ENCODE measurements around the gene PRRX2. TPM values are rescaled to one million over a fixed set of nuclear protein-coding genes. Genes with fewer than 3 reads are reported as not detected.
"Not testable (repeated sequence)": the region's sequence is repeated elsewhere in the genome, so short reads cannot be mapped to it uniquely, and the experiment has no call there.

The PRRX2 gene
- total RNA-seq, 1 experiment from 2014 or later = 10.7 TPM

DNA sequence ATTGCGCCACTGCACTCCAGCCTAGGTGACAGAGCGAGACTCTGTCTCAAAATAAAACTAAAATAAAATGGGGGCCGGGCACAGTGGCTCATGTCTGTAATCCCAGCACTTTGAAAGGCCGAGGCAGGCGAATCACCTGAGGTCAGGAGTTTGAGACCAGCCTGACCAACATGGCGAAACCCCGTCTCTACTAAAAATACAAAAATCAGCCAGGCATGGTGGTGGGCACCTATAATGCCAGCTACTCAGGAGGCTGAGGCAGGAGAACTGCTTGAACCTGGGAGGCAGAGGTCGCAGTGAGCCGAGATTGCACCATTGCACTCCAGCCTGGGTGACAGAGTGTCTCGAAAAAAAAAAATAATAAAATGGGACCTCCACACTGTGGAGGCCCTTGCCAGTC, 29.1 kb upstream of the PRRX2 start:
- CTCF ChIA-PET = interaction anchor here (1.1 to 2.0 kb wide), 2 partner anchors 12 to 493 kb away, joined by 3 to 10 read pairs; no protein-coding TSS in a partner anchor
- DNase-seq (ENCODE audit: low spot score); H3K27ac Mint-ChIP-seq; POLR2A ChIA-PET; ATAC-seq; H3K9me3 Mint-ChIP-seq; H3K27me3 Mint-ChIP-seq (ENCODE audit: low read depth); H3K4me3 Mint-ChIP-seq: not testable (repeated sequence)
- H3K4me1 Mint-ChIP-seq = peaks cover 11% of the 10 kb centered on the region
- H3K36me3 Mint-ChIP-seq = peaks cover 31% of the 10 kb centered on the region

DNA sequence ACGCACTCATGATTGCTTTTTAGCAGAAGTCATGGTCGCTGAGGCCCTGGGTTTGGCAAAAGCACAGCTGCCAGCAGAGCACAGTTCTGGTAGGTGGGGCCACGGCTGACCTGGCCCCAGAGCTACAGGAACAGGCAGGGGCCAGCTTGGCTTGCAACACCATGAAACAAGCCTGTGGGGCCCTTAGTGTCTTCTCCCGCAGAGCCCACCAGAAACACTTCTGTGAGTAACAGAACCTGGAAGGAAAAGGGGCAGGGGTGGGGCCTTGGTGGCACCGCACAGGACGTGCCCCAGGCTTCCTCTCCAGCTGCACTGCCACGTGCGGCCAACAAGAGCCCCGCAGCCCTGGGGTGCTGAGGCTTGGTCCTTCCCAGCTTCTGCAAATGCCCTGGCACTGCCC, 28.3 kb upstream of the PRRX2 start:
- Mint-ChIP-seq H3K27me3 (ENCODE audit: low read depth) (no peaks in the 10 kb centered on the region), H3K4me3 (no peak overlapping the region)
- POLR2A ChIA-PET = no interaction called here

DNA sequence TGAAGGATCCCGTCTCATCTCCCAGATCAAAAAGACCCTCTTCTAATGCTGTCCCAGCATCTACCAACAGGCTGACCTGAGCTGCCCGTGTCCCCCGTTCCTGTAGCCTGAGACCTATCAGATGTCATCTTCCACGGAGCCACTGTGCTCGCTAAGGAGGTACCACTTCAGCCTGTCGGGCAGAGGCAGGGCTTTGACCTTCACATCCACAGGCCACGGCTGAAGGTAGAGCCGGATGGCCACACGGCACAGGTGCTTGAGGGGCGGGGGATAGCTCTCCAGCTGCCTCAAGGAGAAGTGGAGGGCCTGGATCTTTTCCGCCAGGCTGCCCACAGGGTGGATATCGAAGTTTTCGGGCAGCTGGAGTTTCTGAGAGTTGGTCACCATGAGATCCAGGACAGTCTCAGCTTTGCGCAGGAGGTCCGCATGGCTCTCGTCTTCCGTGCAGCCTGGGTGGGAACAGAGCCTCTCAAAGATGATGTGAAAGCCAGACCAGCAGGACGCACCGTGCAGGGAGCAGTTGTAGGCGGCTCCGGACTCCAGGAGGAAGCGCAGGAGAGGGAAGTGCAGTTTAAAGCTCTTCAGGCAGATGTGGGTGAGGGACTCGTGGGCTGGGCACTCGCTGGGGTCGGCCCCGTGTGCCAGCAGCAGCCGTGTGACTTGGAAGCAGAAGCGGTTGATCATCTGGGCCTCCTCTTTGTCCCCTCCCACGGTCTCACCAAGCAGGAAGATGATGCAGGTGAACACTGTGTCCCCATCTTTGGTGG, 27.6 kb upstream of the PRRX2 start:
- ATAC-seq = no peak
- H3K27me3 Mint-ChIP-seq (ENCODE audit: low read depth) = no peaks in the 10 kb centered on the region; the same call in 1 of the 2 replicates
- peaks cover 24% of the 10 kb centered on the region for H3K36me3 Mint-ChIP-seq
- ChIA-PET POLR2A (no interaction called here), CTCF (interaction anchor here (0.5 to 2.0 kb wide), 6 partner anchors 12 to 236 kb away, joined by 3 to 10 read pairs (median 3); partner anchors contain the start of genes NTMT1 and TOR1B)
- TF ChIP-seq, protein P1, sequence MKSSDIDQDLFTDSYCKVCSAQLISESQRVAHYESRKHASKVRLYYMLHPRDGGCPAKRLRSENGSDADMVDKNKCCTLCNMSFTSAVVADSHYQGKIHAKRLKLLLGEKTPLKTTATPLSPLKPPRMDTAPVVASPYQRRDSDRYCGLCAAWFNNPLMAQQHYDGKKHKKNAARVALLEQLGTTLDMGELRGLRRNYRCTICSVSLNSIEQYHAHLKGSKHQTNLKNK (CRISPR knock-in tag; IDR thresholded peaks at IDR 0.05) = 0 out of 2 replicates have a peak, but pooled peaks have one; percentile 19
- 0 out of 2 replicates have a peak, but pooled peaks have one; percentile 2 for TF ChIP-seq FOXP1 (CRISPR knock-in tag; IDR thresholded peaks at IDR 0.05; ENCODE audit: borderline replicate concordance)
- TF ChIP-seq, protein P2, sequence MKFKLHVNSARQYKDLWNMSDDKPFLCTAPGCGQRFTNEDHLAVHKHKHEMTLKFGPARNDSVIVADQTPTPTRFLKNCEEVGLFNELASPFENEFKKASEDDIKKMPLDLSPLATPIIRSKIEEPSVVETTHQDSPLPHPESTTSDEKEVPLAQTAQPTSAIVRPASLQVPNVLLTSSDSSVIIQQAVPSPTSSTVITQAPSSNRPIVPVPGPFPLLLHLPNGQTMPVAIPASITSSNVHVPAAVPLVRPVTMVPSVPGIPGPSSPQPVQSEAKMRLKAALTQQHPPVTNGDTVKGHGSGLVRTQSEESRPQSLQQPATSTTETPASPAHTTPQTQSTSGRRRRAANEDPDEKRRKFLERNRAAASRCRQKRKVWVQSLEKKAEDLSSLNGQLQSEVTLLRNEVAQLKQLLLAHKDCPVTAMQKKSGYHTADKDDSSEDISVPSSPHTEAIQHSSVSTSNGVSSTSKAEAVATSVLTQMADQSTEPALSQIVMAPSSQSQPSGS (CRISPR knock-in tag; IDR thresholded peaks at IDR 0.05; ENCODE audit: borderline replicate concordance, low read depth) = no peak
- H3K9me3 Mint-ChIP-seq = no peaks in the 10 kb centered on the region
- H3K27ac Mint-ChIP-seq = 0 out of 2 replicates have a peak overlapping the region, but pooled peaks have one; percentile 7
- H3K4me1 Mint-ChIP-seq = peaks cover 14% of the 10 kb centered on the region
- DNase-seq (ENCODE audit: low spot score) = no peak
- no peak overlapping the region for H3K4me3 Mint-ChIP-seq

More for the DNA sequence above, 28.3 kb upstream of the PRRX2 start:
- H3K27ac Mint-ChIP-seq = no peak overlapping the region
- no peak for DNase-seq (ENCODE audit: low spot score)
- TF ChIP-seq MYBL2 (CRISPR knock-in tag; IDR thresholded peaks at IDR 0.05) = no peak
- no peak for TF ChIP-seq ZNF263 (CRISPR knock-in tag; IDR thresholded peaks at IDR 0.05; ENCODE audit: low read depth)
- TF ChIP-seq, protein P3, sequence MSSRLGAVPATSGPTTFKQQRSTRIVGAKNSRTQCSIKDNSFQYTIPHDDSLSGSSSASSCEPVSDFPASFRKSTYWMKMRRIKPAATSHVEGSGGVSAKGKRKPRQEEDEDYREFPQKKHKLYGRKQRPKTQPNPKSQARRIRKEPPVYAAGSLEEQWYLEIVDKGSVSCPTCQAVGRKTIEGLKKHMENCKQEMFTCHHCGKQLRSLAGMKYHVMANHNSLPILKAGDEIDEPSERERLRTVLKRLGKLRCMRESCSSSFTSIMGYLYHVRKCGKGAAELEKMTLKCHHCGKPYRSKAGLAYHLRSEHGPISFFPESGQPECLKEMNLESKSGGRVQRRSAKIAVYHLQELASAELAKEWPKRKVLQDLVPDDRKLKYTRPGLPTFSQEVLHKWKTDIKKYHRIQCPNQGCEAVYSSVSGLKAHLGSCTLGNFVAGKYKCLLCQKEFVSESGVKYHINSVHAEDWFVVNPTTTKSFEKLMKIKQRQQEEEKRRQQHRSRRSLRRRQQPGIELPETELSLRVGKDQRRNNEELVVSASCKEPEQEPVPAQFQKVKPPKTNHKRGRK (CRISPR knock-in tag; IDR thresholded peaks at IDR 0.05; ENCODE audit: borderline replicate concordance) = no peak
- TF ChIP-seq NFATC4 (CRISPR knock-in tag; IDR thresholded peaks at IDR 0.05) = no peak
- TF ChIP-seq, protein P4, sequence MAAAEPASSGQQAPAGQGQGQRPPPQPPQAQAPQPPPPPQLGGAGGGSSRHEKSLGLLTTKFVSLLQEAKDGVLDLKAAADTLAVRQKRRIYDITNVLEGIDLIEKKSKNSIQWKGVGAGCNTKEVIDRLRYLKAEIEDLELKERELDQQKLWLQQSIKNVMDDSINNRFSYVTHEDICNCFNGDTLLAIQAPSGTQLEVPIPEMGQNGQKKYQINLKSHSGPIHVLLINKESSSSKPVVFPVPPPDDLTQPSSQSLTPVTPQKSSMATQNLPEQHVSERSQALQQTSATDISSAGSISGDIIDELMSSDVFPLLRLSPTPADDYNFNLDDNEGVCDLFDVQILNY (CRISPR knock-in tag; IDR thresholded peaks at IDR 0.05) = no peak
- no peak for TF ChIP-seq FOXJ3 (CRISPR knock-in tag; IDR thresholded peaks at IDR 0.05; ENCODE audit: borderline replicate concordance)
- no peak for TF ChIP-seq NFYB (CRISPR knock-in tag; conservative IDR thresholded peaks at IDR 0.05; ENCODE audit: low read depth)
- TF ChIP-seq, protein P5, sequence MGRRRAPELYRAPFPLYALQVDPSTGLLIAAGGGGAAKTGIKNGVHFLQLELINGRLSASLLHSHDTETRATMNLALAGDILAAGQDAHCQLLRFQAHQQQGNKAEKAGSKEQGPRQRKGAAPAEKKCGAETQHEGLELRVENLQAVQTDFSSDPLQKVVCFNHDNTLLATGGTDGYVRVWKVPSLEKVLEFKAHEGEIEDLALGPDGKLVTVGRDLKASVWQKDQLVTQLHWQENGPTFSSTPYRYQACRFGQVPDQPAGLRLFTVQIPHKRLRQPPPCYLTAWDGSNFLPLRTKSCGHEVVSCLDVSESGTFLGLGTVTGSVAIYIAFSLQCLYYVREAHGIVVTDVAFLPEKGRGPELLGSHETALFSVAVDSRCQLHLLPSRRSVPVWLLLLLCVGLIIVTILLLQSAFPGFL (CRISPR knock-in tag; IDR thresholded peaks at IDR 0.05; ENCODE audit: borderline replicate concordance) = no peak
- no peak for TF ChIP-seq GABPB1 (CRISPR knock-in tag; IDR thresholded peaks at IDR 0.05)
- TF ChIP-seq, protein P6, sequence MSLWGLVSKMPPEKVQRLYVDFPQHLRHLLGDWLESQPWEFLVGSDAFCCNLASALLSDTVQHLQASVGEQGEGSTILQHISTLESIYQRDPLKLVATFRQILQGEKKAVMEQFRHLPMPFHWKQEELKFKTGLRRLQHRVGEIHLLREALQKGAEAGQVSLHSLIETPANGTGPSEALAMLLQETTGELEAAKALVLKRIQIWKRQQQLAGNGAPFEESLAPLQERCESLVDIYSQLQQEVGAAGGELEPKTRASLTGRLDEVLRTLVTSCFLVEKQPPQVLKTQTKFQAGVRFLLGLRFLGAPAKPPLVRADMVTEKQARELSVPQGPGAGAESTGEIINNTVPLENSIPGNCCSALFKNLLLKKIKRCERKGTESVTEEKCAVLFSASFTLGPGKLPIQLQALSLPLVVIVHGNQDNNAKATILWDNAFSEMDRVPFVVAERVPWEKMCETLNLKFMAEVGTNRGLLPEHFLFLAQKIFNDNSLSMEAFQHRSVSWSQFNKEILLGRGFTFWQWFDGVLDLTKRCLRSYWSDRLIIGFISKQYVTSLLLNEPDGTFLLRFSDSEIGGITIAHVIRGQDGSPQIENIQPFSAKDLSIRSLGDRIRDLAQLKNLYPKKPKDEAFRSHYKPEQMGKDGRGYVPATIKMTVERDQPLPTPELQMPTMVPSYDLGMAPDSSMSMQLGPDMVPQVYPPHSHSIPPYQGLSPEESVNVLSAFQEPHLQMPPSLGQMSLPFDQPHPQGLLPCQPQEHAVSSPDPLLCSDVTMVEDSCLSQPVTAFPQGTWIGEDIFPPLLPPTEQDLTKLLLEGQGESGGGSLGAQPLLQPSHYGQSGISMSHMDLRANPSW (CRISPR knock-in tag; conservative IDR thresholded peaks at IDR 0.05; ENCODE audit: low read depth) = no peak
- no peak for TF ChIP-seq NR2C2 (CRISPR knock-in tag; IDR thresholded peaks at IDR 0.05)
- TF ChIP-seq PRRX2 (CRISPR knock-in tag; IDR thresholded peaks at IDR 0.05) = no peak
- TF ChIP-seq, protein P7, sequence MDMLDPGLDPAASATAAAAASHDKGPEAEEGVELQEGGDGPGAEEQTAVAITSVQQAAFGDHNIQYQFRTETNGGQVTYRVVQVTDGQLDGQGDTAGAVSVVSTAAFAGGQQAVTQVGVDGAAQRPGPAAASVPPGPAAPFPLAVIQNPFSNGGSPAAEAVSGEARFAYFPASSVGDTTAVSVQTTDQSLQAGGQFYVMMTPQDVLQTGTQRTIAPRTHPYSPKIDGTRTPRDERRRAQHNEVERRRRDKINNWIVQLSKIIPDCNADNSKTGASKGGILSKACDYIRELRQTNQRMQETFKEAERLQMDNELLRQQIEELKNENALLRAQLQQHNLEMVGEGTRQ (CRISPR knock-in tag; IDR thresholded peaks at IDR 0.05) = no peak
- no peak for ATAC-seq
- H3K9me3 Mint-ChIP-seq = no peaks in the 10 kb centered on the region
- CTCF ChIA-PET = interaction anchor here (1.0 to 2.0 kb wide), 4 partner anchors 11 to 494 kb away, joined by 3 to 10 read pairs (median 3); partner anchors contain the start of gene NTMT1
- peaks cover 31% of the 10 kb centered on the region for H3K36me3 Mint-ChIP-seq
- peaks cover 11% of the 10 kb centered on the region for H3K4me1 Mint-ChIP-seq

Measured in WTC11 (cell line).